HG02840 (cell line): Measurements from ENCODE around the gene KCTD11.
"Not testable (repeated sequence)": the region's sequence is repeated elsewhere in the genome, so short reads cannot be mapped to it uniquely, and the experiment has no call there.

Experiments
- ATAC-seq: cut with Tn5 transposase; IDR thresholded peaks from one replicate; pipeline ENCODE4 v1.9.1; 2021; ENCODE audit warnings: mild to moderate bottlenecking, moderate library complexity, moderate number of reproducible peaks; ENCODE audit not compliant: unreplicated experiment, low FRiP score

The KCTD11 gene

GRCh38 chr17:7340179-7340578 is 11.8 kb upstream of the KCTD11 start:
- no peak for ATAC-seq

- ATAC-seq, result no peak
Observed at GRCh38 chr17:7341842-7342241, 10.1 kb upstream of the KCTD11 start.

- no peak for ATAC-seq
Observed at GRCh38 chr17:7343250-7343649, 8.7 kb upstream of the KCTD11 start.

- ATAC-seq, result no peak
Observed at GRCh38 chr17:7346761-7347614, 5.0 kb upstream of the KCTD11 start.

- ATAC-seq, result no peak
Observed at GRCh38 chr17:7347630-7348477, 4.1 kb upstream of the KCTD11 start.

DNA sequence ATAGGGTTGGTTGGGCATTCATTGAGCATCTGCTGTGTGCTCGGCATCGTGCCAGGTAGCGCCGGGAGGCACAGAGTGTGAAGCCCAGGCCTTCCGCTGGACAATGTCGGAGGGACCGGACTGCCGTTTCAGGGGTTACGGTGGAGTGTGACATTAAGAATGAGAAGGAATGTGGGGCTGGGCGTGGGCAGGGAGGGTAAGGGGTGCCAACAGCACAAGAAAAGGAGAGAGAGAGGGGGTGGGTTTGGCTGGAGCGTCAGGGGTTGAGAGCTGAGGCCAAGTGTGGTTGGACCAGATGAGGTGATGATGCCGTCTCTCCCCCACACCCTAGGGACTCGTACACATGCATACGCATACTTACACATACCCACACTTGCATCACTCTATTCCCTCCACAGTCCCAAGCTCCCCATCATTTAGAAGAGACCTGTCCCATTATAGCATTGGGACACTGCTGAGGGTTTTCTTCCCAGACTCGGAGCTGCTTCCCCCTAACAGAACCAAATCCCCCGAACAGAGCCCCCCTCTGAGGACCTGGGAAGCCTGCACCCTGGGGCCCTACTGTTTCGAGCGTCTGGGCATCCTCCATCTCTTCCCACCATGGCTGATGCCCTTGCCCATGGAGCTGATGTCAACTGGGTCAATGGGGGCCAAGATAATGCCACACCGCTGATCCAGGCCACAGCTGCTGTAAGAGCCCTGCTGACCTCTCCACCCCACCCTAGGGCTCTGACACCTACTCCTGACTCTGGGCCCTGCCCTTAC is 3.3 kb upstream of the KCTD11 start:
- ATAC-seq, result no peak

DNA sequence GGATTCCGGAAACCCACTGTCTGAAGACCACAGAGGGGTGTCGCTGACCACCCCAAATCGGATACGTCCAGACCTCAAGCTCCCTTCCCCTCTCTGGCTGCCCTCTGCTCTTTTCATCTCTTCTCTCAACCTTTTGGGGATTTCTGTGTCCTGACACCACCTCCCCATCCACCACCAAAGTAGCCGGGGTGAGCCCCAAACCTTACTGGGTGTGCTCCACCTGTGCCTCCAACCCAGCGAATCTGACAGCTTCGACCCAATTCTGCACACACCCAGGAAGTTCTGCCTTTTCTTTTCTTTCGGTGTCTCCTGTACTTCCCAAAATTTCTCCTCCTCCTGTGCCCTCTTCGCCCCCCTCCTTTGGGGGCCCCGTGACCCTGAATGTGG is 534 bp downstream of the KCTD11 start:
- no peak for ATAC-seq

DNA sequence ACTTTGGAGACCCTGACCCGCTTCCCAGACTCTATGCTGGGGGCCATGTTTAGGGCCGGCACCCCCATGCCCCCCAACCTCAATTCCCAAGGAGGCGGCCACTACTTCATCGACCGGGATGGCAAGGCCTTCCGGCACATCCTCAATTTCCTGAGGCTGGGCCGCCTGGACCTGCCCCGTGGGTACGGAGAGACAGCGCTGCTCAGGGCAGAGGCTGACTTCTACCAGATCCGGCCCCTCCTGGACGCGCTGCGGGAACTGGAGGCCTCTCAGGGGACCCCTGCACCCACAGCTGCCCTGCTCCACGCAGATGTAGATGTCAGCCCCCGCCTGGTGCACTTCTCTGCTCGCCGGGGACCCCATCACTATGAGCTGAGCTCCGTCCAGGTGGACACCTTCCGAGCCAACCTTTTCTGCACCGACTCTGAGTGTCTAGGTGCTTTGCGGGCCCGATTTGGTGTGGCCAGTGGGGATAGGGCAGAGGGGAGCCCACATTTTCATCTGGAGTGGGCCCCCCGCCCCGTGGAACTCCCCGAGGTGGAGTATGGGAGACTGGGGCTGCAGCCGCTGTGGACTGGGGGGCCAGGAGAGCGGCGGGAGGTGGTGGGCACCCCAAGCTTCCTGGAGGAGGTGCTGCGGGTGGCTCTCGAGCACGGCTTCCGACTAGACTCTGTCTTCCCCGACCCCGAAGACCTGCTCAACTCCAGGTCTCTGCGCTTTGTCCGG is 1.1 kb downstream of the KCTD11 start:
- no peak for ATAC-seq

DNA sequence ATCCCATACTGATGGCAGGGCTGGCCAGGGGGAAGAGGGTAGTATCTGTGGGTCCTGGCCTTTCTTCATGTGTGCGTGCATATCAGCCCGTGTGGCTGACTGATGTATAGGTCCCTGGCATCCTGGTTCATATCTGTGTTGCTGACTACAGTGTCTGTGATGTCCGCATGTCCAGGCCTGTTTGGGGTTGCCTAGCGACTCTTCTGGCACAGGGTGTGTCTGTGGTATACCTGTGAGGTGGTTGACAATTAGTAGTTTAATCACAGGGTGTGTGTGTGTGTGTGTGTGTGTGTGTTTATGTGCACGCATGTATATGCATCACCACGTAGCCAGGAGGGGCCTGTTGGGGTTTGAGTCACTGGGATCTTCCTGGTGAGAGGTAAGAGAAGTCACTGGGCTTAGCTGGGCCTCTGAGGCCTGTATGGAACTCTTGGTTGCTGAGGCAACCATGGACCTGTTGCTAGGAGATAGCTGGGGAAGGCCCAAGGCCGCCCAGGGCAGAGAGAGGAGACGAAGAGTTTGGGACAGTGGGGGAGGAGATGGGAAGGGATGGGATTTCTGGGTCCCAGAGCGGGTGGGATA is 2.4 kb downstream of the KCTD11 start:
- ATAC-seq, result no peak

GRCh38 chr17:7355053-7355452 is 3.1 kb downstream of the KCTD11 start, which contains the start of gene TMEM95:
Gene TMEM95 (plus strand): TSS chr17:7355156. CDS start chr17:7355205, 49 bp downstream.
- no peak for ATAC-seq

DNA sequence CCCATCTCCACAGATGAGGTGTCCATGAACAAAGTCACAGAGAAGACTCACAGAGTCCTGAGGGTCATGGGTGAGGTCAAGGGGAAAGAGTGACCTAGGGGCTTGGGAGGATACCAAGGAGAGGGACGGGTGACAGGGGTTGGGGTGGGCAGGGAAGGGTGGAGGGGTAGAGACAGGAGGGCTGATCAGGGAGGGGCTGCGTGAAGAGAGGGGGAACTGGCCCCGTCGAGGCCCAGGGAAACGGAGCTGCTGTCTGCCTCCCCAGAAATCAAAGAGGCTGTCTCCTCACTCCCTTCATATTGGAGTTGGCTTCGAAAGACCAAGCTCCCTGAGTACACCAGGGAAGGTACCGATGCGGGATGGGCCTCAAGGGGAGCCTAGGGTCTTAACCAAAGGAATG is 3.6 kb downstream of the KCTD11 start:
- no peak for ATAC-seq

DNA sequence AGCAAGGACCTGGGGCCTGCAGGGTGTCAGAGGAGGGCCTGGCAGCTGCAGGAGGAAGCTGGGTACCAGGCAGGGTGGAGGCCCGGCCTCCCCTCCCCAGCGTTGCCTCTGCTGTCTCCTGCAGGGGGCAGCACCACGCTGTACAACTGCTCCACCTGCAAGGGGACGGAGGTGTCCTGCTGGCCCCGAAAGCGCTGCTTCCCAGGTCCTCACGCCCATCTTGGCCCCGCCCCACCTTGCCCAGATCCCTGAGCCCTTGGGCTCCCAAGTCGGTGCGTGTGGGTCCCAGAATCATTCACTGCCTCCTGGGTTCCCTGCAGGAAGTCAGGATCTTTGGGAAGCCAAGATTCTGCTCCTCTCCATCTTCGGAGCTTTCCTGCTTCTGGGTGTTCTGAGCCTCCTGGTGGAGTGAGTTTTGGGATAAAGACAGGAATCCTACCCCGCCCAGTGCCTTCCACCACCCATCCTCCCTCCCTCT is 4.1 kb downstream of the KCTD11 start:
- ATAC-seq, result no peak

GRCh38 chr17:7356756-7357155 is 4.8 kb downstream of the KCTD11 start:
- no peak for ATAC-seq

GRCh38 chr17:7357381-7357780 is 5.4 kb downstream of the KCTD11 start:
- no peak for ATAC-seq

DNA sequence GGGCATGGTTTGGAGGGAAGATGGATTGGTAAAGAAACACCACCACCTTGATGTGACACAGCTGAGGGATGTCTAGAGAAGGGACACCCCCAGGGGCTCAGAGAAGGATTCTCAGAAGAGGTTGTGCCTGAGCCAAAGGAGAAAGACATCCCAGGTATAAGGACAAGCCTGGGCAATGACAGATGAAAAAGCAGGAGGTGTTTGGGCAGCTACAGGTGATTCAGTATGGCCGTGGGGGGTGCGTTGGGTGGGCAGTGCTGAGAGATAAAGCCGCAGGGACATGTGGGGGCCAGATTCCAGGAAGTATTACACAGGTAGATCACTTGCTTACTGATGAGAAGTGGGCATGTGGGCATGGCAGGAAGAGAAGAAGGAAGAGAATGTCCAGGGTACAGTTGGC is 9.9 kb downstream of the KCTD11 start:
- ATAC-seq, result no peak

DNA sequence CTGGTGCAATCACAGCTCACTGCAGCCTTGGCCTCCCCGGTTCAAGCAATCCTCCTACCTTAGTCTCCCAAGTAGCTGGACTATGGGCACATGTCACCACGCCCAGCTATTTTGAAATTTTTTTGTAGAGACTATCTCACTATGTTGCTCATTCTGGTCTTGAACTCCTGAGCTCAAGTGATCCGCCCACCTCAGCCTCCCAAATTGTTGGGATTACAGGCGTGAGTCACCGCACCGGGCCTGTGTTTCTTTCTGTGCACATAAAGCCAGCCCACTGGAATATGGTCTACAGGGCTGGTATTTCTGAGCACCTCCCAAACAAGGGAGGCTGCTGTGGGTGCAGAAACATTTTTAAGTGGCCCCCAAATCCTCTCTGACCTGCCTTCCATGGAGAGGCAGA is 11.3 kb downstream of the KCTD11 start:
- ATAC-seq, result no peak

- ATAC-seq, result not testable (repeated sequence)
Observed at GRCh38 chr17:7365963-7366362, 14.0 kb downstream of the KCTD11 start.

DNA sequence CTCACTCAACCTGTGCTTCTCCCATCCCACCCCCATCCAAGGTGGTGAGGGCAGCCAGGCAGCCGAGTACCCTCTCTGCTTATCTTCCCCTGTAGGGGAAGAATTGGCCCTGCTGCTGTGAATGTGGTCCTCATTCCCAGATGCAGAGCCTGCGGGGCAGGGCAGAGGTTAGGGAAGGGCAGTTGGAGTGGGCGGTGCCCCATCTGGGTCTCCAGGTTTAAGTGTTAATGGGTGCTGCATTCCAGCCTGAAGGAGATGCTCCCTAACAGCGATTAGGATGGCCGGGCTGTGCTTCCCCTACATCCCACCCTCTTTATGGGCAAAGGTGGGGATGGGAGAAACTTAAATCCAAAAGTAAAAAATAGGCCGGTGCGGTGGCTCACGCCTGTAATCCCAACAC is 15.1 kb downstream of the KCTD11 start:
- no peak for ATAC-seq

DNA sequence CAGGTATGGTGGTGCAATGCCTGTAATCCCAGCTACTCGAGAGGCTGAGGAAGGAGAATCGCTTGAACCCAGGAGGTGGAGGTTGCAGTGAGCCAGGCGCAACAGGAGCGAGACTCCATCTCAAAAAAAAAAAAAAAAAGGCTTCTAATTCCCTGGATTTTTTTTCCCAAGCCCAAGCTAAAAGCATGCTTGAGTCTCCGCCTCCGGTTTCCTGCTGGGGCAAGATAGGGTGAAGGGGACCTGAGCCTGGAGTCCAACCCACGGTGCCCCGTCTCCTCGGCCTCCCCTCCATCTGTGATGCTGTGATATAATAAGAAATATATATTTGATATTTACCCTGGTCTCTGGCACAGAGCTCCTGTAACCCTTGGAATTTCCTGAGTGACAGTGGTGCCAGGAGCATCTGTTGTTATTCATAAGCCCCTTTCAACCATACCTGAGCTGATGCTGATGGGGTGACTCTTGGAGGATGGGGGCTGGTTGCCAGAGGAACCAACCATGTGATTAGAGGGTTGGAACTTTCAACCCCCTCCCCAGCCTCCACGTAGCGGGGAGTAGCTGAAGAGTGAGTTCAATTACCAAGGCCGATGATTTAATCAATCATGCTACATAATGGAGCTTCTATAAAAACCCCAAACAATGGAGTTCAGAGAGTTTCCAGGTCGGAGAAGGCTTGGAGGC is 16.1 kb downstream of the KCTD11 start:
- no peak for ATAC-seq
